CD8-positive, alpha-beta memory T cell (primary cell): ENCODE measurements around the gene PPIF. TPM values are rescaled to one million over a fixed set of nuclear protein-coding genes. Genes with fewer than 3 reads are reported as not detected.
A peak's percentile ranks its signal among the peaks of the same experiment; 100 is the strongest.

Source experiments
- CTCF ChIA-PET: fragments of 350-600 bp; sonication (Branson Sonifier 250); formaldehyde crosslinking; loops from one replicate; lab custom pipeline; 2021; ENCODE audit warnings: antibody characterized with exemption; lab: Charles Lee
- POLR2A ChIA-PET: fragments of 350-600 bp; sonication (Branson Sonifier 250); formaldehyde crosslinking; loops from one replicate; lab custom pipeline; 2021; ENCODE audit warnings: antibody characterized with exemption; lab: Charles Lee
- DNase-seq, 5 donors: peaks; one replicate each; pipeline versions ENCODE4 v3.0.0 to v3.0.0-alpha.2; 2020 to 2022; ENCODE audit warnings: mixed read lengths in 1 of 5
- H3K27ac ChIP-seq: one replicate; pipeline ENCODE4 v1.7.0; 2013; ENCODE audit warnings: low read depth, mild to moderate bottlenecking, low read length, moderate library complexity
- H3K27me3 ChIP-seq: 2 replicates; pipeline ENCODE4 v1.7.0; 2013; ENCODE audit warnings: low read length, mild to moderate bottlenecking; ENCODE audit not compliant: insufficient read depth, poor library complexity, severe bottlenecking
- H3K36me3 ChIP-seq: 2 replicates; pipeline ENCODE4 v1.7.0; 2013; ENCODE audit warnings: mild to moderate bottlenecking, low read length, moderate library complexity; ENCODE audit not compliant: insufficient read depth
- H3K4me1 ChIP-seq: 2 replicates; pipeline ENCODE4 v1.7.0; 2013; ENCODE audit warnings: mild to moderate bottlenecking, low read length, moderate library complexity; ENCODE audit not compliant: insufficient read depth
- H3K4me3 ChIP-seq: 2 replicates; pipeline ENCODE4 v1.7.0; 2013; ENCODE audit warnings: mild to moderate bottlenecking, low read length
- H3K9me3 ChIP-seq: 2 replicates; pipeline ENCODE4 v1.7.0; 2013; ENCODE audit warnings: mild to moderate bottlenecking, low read length
- H3K27ac Mint-ChIP-seq, 8 donors: one replicate each; pipeline ENCODE4 v1.8.0; 2020 to 2021; ENCODE audit warnings: mixed read lengths in 8 of 8, mild to moderate bottlenecking in 6 of 8, inconsistent platforms in 3 of 8, moderate library complexity in 3 of 8
- H3K27me3 Mint-ChIP-seq, 2 donors: one replicate each; pipeline ENCODE4 v1.8.0; 2020 to 2021; ENCODE audit warnings: mixed read lengths in 2 of 2, mild to moderate bottlenecking in 1 of 2, moderate library complexity in 1 of 2
- H3K36me3 Mint-ChIP-seq, 3 donors: one replicate each; pipeline ENCODE4 v1.8.0; 2020 to 2021; ENCODE audit warnings: mixed read lengths in 3 of 3, inconsistent platforms in 1 of 3, mild to moderate bottlenecking in 1 of 3
- H3K4me1 Mint-ChIP-seq, 3 donors: one replicate each; pipeline ENCODE4 v1.8.0; 2020 to 2021; ENCODE audit warnings: mixed read lengths in 3 of 3, inconsistent platforms in 1 of 3, mild to moderate bottlenecking in 1 of 3
- H3K4me3 Mint-ChIP-seq, 7 donors: one replicate each; pipeline ENCODE4 v1.8.0; 2020 to 2021; ENCODE audit warnings: mixed read lengths in 7 of 7, mild to moderate bottlenecking in 6 of 7, moderate library complexity in 4 of 7, inconsistent platforms in 2 of 7
- H3K9me3 Mint-ChIP-seq, 5 donors: one replicate each; pipeline ENCODE4 v1.8.0; 2020 to 2022; ENCODE audit warnings: mixed read lengths in 5 of 5, mild to moderate bottlenecking in 3 of 5, moderate library complexity in 2 of 5, inconsistent platforms in 1 of 5
- polyA plus RNA-seq: library from polyadenylated mRNA; unstranded; fragments of 300-500 nt; fragmentation: Illumina TruSeq; gene quantifications from one replicate; pipeline ENCODE4 v1.2.3, GENCODE V29; 2021
- total RNA-seq, 2 experiments: library from RNA; stranded (reverse); gene quantifications; one replicate each; pipeline ENCODE4 v1.2.3, GENCODE V29; 2021

PPIF gene
- total and polyA plus RNA-seq, 3 experiments from 2014 or later: 13.7 to 181 (median 173) TPM

DNA sequence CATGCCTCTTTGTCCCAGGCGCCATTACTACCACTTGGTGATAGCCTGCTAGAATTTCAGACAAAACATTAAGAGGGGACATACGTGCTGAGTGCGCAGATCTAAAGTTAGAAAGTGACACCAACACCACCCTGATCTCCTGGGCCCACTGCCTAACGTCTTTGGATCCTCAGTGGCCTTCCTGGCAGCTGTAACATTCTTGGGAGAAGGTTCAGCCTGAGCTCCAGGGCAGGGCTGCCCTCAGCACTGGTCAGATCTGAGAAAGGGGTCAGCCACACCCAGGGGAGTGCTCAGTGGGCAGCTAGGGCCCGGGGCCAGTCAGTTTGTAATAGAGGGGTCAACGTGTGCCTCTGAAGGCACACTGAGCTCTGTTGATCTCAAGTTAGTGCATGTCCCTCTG, 49.8 kb downstream of the PPIF start:
- peaks cover 0 to 2% (median 0%) of the 10 kb centered on the region in 3 donors for H3K36me3 Mint-ChIP-seq
- ChIA-PET POLR2A (no interaction called here), CTCF (interaction anchor here (0.6 to 3.8 kb wide), 2 partner anchors 22 to 1363 kb away, joined by 3 to 16 read pairs; no protein-coding TSS in a partner anchor)
- H3K4me1 Mint-ChIP-seq: no peaks in the 10 kb centered on the region
- no peak overlapping the region for H3K4me3 Mint-ChIP-seq
- Histone ChIP-seq H3K27me3 (no peaks in the 10 kb centered on the region), H3K4me1 (no peaks in the 10 kb centered on the region), H3K27ac (no peak overlapping the region), H3K36me3 (no peaks in the 10 kb centered on the region), H3K4me3 (no peak overlapping the region), H3K9me3 (no peaks in the 10 kb centered on the region)
- no peak for DNase-seq
- no peak overlapping the region for H3K27ac Mint-ChIP-seq
- peaks cover 0 to 1% of the 10 kb centered on the region in 2 donors for H3K27me3 Mint-ChIP-seq
- no peaks in the 10 kb centered on the region for H3K9me3 Mint-ChIP-seq

GRCh38 chr10:79397575-79398303, 50.5 kb downstream of the PPIF start:
- Histone ChIP-seq H3K4me1 (no peaks in the 10 kb centered on the region), H3K9me3 (no peaks in the 10 kb centered on the region), H3K27ac (no peak overlapping the region), H3K27me3 (no peaks in the 10 kb centered on the region), H3K4me3 (no peak overlapping the region), H3K36me3 (no peaks in the 10 kb centered on the region)
- peaks cover 0 to 2% (median 0%) of the 10 kb centered on the region in 3 donors for H3K36me3 Mint-ChIP-seq
- ChIA-PET POLR2A (no interaction called here), CTCF (interaction anchor here (0.6 to 3.8 kb wide), 3 partner anchors 23 to 1364 kb away, joined by 3 to 17 read pairs (median 16); no protein-coding TSS in a partner anchor)
- no peaks in the 10 kb centered on the region for H3K9me3 Mint-ChIP-seq
- no peaks in the 10 kb centered on the region for H3K4me1 Mint-ChIP-seq
- no peak overlapping the region for H3K27ac Mint-ChIP-seq
- H3K27me3 Mint-ChIP-seq: peaks cover 0 to 1% of the 10 kb centered on the region in 2 donors
- no peak for DNase-seq
- no peak overlapping the region for H3K4me3 Mint-ChIP-seq

GRCh38 chr10:79398642-79399041, 51.4 kb downstream of the PPIF start:
- Mint-ChIP-seq H3K27me3 (peaks cover 0 to 1% of the 10 kb centered on the region in 2 donors), H3K4me3 (no peak overlapping the region), H3K27ac (no peak overlapping the region), H3K36me3 (no peaks in the 10 kb centered on the region), H3K9me3 (no peaks in the 10 kb centered on the region), H3K4me1 (no peaks in the 10 kb centered on the region)
- Histone ChIP-seq H3K36me3 (no peaks in the 10 kb centered on the region), H3K4me3 (no peak overlapping the region), H3K9me3 (no peaks in the 10 kb centered on the region), H3K27me3 (no peaks in the 10 kb centered on the region), H3K4me1 (no peaks in the 10 kb centered on the region), H3K27ac (no peak overlapping the region)
- POLR2A ChIA-PET: no interaction called here
- CTCF ChIA-PET: interaction anchor here (2.5 to 3.7 kb wide), 2 partner anchors 9 to 70 kb away, joined by 5 to 17 read pairs; no protein-coding TSS in a partner anchor
- no peak for DNase-seq

GRCh38 chr10:79399223-79399831, 52.1 kb downstream of the PPIF start:
- H3K4me3 ChIP-seq: no peak overlapping the region
- Mint-ChIP-seq H3K9me3 (no peaks in the 10 kb centered on the region), H3K4me1 (no peaks in the 10 kb centered on the region), H3K4me3 (no peak overlapping the region), H3K27me3 (peaks cover 0 to 2% of the 10 kb centered on the region in 2 donors), H3K27ac (no peak overlapping the region), H3K36me3 (no peaks in the 10 kb centered on the region)
- H3K27ac ChIP-seq: peak overlapping the region; percentile 47
- H3K9me3 ChIP-seq: no peaks in the 10 kb centered on the region
- CTCF ChIA-PET: interaction anchor here (2.5 to 3.7 kb wide), 2 partner anchors 10 to 69 kb away, joined by 5 to 17 read pairs; no protein-coding TSS in a partner anchor
- no peaks in the 10 kb centered on the region for H3K36me3 ChIP-seq
- H3K27me3 ChIP-seq: no peaks in the 10 kb centered on the region
- H3K4me1 ChIP-seq: no peaks in the 10 kb centered on the region
- DNase-seq: no peak
- POLR2A ChIA-PET: no interaction called here

- H3K9me3 Mint-ChIP-seq: no peaks in the 10 kb centered on the region
- H3K27me3 Mint-ChIP-seq: peaks cover 0 to 2% of the 10 kb centered on the region in 2 donors
- H3K27ac Mint-ChIP-seq: peak overlapping the region in 1 of 8 donors; percentile 38
- peak; percentile 11 to 65 (median 28) for DNase-seq
- no peaks in the 10 kb centered on the region for H3K27me3 ChIP-seq
- no peaks in the 10 kb centered on the region for H3K9me3 ChIP-seq
- no peak overlapping the region for H3K4me3 ChIP-seq
- H3K4me1 ChIP-seq: no peaks in the 10 kb centered on the region
- ChIA-PET POLR2A (no interaction called here), CTCF (interaction anchor here (0.9 to 3.7 kb wide), 3 partner anchors 11 to 68 kb away, joined by 3 to 17 read pairs (median 5); no protein-coding TSS in a partner anchor)
- H3K36me3 ChIP-seq: no peaks in the 10 kb centered on the region
- H3K4me1 Mint-ChIP-seq: no peaks in the 10 kb centered on the region
- no peak overlapping the region for H3K27ac ChIP-seq
- no peaks in the 10 kb centered on the region for H3K36me3 Mint-ChIP-seq
- H3K4me3 Mint-ChIP-seq: no peak overlapping the region
Measured at GRCh38 chr10:79400146-79401004, 53.1 kb downstream of the PPIF start.

- H3K27me3 Mint-ChIP-seq: peaks cover 0 to 2% of the 10 kb centered on the region in 2 donors
- H3K4me3 ChIP-seq: no peak overlapping the region
- no peaks in the 10 kb centered on the region for H3K36me3 ChIP-seq
- no peaks in the 10 kb centered on the region for H3K4me1 ChIP-seq
- CTCF ChIA-PET: interaction anchor here (0.9 to 3.7 kb wide), 3 partner anchors 11 to 67 kb away, joined by 3 to 17 read pairs (median 5); no protein-coding TSS in a partner anchor
- no peaks in the 10 kb centered on the region for H3K4me1 Mint-ChIP-seq
- H3K27ac ChIP-seq: no peak overlapping the region
- no peaks in the 10 kb centered on the region for H3K27me3 ChIP-seq
- no peak overlapping the region for H3K4me3 Mint-ChIP-seq
- POLR2A ChIA-PET: no interaction called here
- no peaks in the 10 kb centered on the region for H3K9me3 Mint-ChIP-seq
- no peaks in the 10 kb centered on the region for H3K36me3 Mint-ChIP-seq
- peak in 1 of 5 donors; percentile 26 for DNase-seq
- no peaks in the 10 kb centered on the region for H3K9me3 ChIP-seq
- no peak overlapping the region for H3K27ac Mint-ChIP-seq
Measured at GRCh38 chr10:79401015-79401921, 54.0 kb downstream of the PPIF start.

DNA sequence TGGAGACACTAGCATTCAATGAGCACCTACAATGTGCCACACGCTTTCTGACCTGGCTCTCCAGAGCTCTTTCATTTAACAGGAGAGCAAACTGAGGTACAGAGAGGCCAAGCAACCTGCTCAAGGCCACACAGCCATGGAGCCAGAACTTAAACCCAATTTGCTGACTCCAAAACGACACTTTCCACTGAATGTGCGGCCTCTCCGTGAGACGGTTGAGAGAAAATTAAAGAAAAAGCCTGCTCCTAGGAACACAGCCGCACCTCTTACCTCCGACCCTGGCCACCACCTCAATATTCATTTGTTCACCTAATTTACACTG, 55.3 kb downstream of the PPIF start:
- Mint-ChIP-seq H3K4me1 (no peaks in the 10 kb centered on the region), H3K4me3 (no peak overlapping the region), H3K36me3 (no peaks in the 10 kb centered on the region), H3K27me3 (peaks cover 0 to 1% of the 10 kb centered on the region in 2 donors), H3K27ac (no peak overlapping the region), H3K9me3 (no peaks in the 10 kb centered on the region)
- no peak overlapping the region for H3K4me3 ChIP-seq
- no peaks in the 10 kb centered on the region for H3K36me3 ChIP-seq
- H3K9me3 ChIP-seq: no peaks in the 10 kb centered on the region
- no peaks in the 10 kb centered on the region for H3K27me3 ChIP-seq
- H3K27ac ChIP-seq: no peak overlapping the region
- DNase-seq: peak in 1 of 5 donors; percentile 11
- CTCF ChIA-PET: no interaction called here
- POLR2A ChIA-PET: no interaction called here
- no peaks in the 10 kb centered on the region for H3K4me1 ChIP-seq
